Tibial artery (tissue), 4 donors: ENCODE results near the gene DTNA.

ENCODE experiments used
- DNase-seq, 2 donors: peaks; one replicate each; pipeline ENCODE4 v3.0.0-alpha.2; 2019
- H3K27ac ChIP-seq, 2 donors: fragments of 200-600 bp; sonication (generic) in 1 of 2; 1 replicate in 1 of 2; 2 replicates in 1 of 2; pipeline ENCODE4 v1.5.1; 2018 to 2019; ENCODE audit warnings: mild to moderate bottlenecking in 1 of 2
- H3K27me3 ChIP-seq, 2 donors: fragments of 200-600 bp; sonication (generic) in 1 of 2; one replicate each; pipeline versions ENCODE4 v1.5.1 to v1.6.0; 2016 to 2019
- H3K36me3 ChIP-seq, 3 donors: fragments of 200-600 bp; sonication (generic) in 2 of 3; one replicate each; pipeline ENCODE4 v1.5.1; 2016 to 2019; ENCODE audit warnings: mild to moderate bottlenecking in 2 of 3
- H3K4me1 ChIP-seq, 4 donors: fragments of 200-600 bp; sonication (generic) in 2 of 4; 1 replicate in 3 of 4; 2 replicates in 1 of 4; pipeline ENCODE4 v1.5.1; 2016 to 2019
- H3K4me3 ChIP-seq, 2 donors: fragments of 200-600 bp; sonication (generic) in 1 of 2; 1 replicate in 1 of 2; 2 replicates in 1 of 2; pipeline ENCODE4 v1.5.1; 2018 to 2019; ENCODE audit warnings: mild to moderate bottlenecking in 2 of 2
- H3K9me3 ChIP-seq, 3 donors: fragments of 200-600 bp; sonication (generic) in 1 of 3; one replicate each; pipeline ENCODE4 v1.5.1; 2016 to 2019
- CTCF ChIP-seq, 2 experiments: fragments of 200-600 bp in 1 of 2; fragments of 450-650 bp in 1 of 2; IDR thresholded peaks; one replicate each; pipeline ENCODE4 v1.5.1; 2017 to 2019; ENCODE audit warnings: antibody characterized with exemption in 2 of 2, mild to moderate bottlenecking in 1 of 2, moderate library complexity in 1 of 2
- intact Hi-C: fragments of 100-400 bp; cut with DNase I; formaldehyde crosslinking; loops from one replicate; pipeline ENCODE4 v1.15.0; 2023; ENCODE audit warnings: low total_unique reads

Gene DTNA

GRCh38 chr18:34938090-34938489, 228.0 kb downstream of the DTNA start:
- H3K27ac ChIP-seq = no peak overlapping the region
- peaks cover 0 to 10% (median under 1%) of the 10 kb centered on the region in 4 donors for H3K4me1 ChIP-seq
- no peaks in the 10 kb centered on the region for H3K36me3 ChIP-seq
- H3K4me3 ChIP-seq = no peak overlapping the region
- no peaks in the 10 kb centered on the region for H3K27me3 ChIP-seq
- intact Hi-C loops = no loop called here
- DNase-seq = no peak
- no peaks in the 10 kb centered on the region for H3K9me3 ChIP-seq
- TF ChIP-seq CTCF (IDR thresholded peaks at IDR 0.05) = no peak
